Measurements from ENCODE around the gene ZC2HC1B.

The ZC2HC1B gene

GRCh38 chr6:143842902-143843676, 21.2 kb upstream of the ZC2HC1B start, which contains the start of gene LTV1 (continued):
- TF ChIP-seq GLI4 (tag by site-specific recombination; IDR thresholded peaks at IDR 0.05) (0 out of 2 replicates have a peak, but pooled peaks have one; percentile 75), ZNF311 (tag by site-specific recombination; IDR thresholded peaks at IDR 0.05; ENCODE audit: borderline replicate concordance) (no peak), SP2 (tag by site-specific recombination; IDR thresholded peaks at IDR 0.05) (peak; percentile 98), ZNF132 (tag by site-specific recombination; IDR thresholded peaks at IDR 0.05; ENCODE audit: borderline replicate concordance) (no peak), PBX3 (CRISPR knock-in tag; IDR thresholded peaks at IDR 0.05) (peak; percentile 91), ZNF362 (tag by site-specific recombination; IDR thresholded peaks at IDR 0.05) (no peak), REPIN1 (tag by site-specific recombination; IDR thresholded peaks at IDR 0.05; ENCODE audit: low read depth) (no peak), ZNF623 (tag by site-specific recombination; IDR thresholded peaks at IDR 0.05) (0 out of 2 replicates have a peak, but pooled peaks have one; percentile 39), ZNF843 (tag by site-specific recombination; IDR thresholded peaks at IDR 0.05) (peak; percentile 58), WT1 (tag by site-specific recombination; IDR thresholded peaks at IDR 0.05) (peak; percentile 68), ZSCAN5A (tag by site-specific recombination; IDR thresholded peaks at IDR 0.05) (peak; percentile 35; the same call in 1 of the 2 replicates), ZNF433 (tag by site-specific recombination; IDR thresholded peaks at IDR 0.05; ENCODE audit: low read depth) (no peak), ZNF324 (tag by site-specific recombination; IDR thresholded peaks at IDR 0.05) (no peak; the same call in 1 of the 2 replicates), ZNF391 (tag by site-specific recombination; IDR thresholded peaks at IDR 0.05; ENCODE audit: borderline replicate concordance, low read depth) (no peak), ZNF76 (tag by site-specific recombination; IDR thresholded peaks at IDR 0.05; ENCODE audit: borderline replicate concordance, low read depth) (peak; percentile 53; the same call in 1 of the 2 replicates), HOXD13 (CRISPR knock-in tag; IDR thresholded peaks at IDR 0.05; ENCODE audit: borderline replicate concordance) (peak; percentile 66), ZNF670 (tag by site-specific recombination; IDR thresholded peaks at IDR 0.05; ENCODE audit: low read depth) (no peak), ZNF701 (tag by site-specific recombination; IDR thresholded peaks at IDR 0.05) (no peak), MYNN (tag by site-specific recombination; IDR thresholded peaks at IDR 0.05; ENCODE audit: borderline replicate concordance) (no peak; the same call in 1 of the 2 replicates), ZNF664 (tag by site-specific recombination; IDR thresholded peaks at IDR 0.05) (no peak), PRDM10 (tag by site-specific recombination; IDR thresholded peaks at IDR 0.05) (peak; percentile 98), ZNF596 (tag by site-specific recombination; IDR thresholded peaks at IDR 0.05) (no peak), RBAK (tag by site-specific recombination; IDR thresholded peaks at IDR 0.05) (no peak), ZXDB (tag by site-specific recombination; IDR thresholded peaks at IDR 0.05) (peak; percentile 87), HOXC10 (CRISPR knock-in tag; IDR thresholded peaks at IDR 0.05) (no peak), GLIS2 (tag by site-specific recombination; IDR thresholded peaks at IDR 0.05) (peak; percentile 100), GFI1B (tag by site-specific recombination; IDR thresholded peaks at IDR 0.05) (peak; percentile 14; the same call in 1 of the 2 replicates), ZNF223 (tag by site-specific recombination; IDR thresholded peaks at IDR 0.05) (no peak), ZNF549 (tag by site-specific recombination; IDR thresholded peaks at IDR 0.05) (no peak), ZSCAN23 (tag by site-specific recombination; IDR thresholded peaks at IDR 0.05) (no peak), ZNF18 (tag by site-specific recombination; IDR thresholded peaks at IDR 0.05) (no peak), GLIS1 (tag by site-specific recombination; IDR thresholded peaks at IDR 0.05) (peak; percentile 79)

Measured in HEK293 (cell line).